Urothelium cell line (cell line): ENCODE results near the gene TMPRSS11A.

Experiments used
- DNase-seq: peaks from one replicate; pipeline ENCODE4 v3.0.0; 2011; ENCODE audit warnings: low spot score, mixed read lengths
- FAIRE-seq: peaks from 2 replicates; lab custom pipeline; 2011; peaks lifted over from hg19 to GRCh38; lab: Jason Lieb, UNC

TMPRSS11A gene

DNA sequence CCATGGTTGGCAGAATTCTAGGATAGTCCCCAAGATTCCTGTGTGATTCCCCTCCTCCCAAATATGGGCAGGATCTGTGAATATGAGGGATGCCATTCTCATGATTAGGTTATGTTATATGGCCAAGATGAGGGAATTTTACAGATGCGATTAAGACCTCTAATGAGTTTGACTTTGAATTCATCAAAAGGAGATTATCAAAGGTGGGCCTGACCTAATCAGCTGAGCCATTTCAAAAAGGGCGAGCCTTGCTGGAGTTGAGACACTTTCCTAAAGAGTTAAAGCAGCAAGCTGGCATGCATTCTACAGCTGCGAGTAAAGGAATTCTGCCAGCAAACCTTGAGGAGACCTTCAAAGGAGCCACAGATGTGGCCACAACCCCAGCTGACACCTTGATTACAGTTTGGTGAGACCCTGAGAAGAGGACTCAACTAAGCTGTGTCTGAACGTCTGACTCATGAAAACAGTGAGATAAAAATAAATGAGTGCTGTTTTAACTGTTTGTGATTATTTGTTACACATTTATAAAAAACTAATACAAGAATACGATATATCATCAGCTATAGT, 47.8 kb downstream of the TMPRSS11A start:
- FAIRE-seq (no peak), DNase-seq (no peak)

DNA sequence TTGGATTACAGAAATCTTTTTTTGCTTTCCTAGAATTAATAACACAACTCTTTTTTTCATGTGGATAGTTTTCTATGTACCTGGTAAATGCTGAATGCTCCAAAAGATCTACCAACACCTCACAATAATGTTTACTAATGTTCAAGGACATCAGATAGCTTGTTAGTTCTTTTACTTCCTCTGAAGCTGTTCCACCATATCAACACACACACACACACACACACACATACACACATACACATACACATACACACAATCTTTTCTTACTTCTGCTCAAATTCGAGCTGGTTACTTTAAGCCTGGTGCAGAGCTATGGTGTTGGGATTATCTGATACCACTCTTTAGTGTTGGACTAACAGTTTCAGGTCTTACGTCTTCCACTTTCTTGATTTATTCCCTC, 51.2 kb downstream of the TMPRSS11A start:
- FAIRE-seq = peak; percentile 74
- DNase-seq = no peak

DNA sequence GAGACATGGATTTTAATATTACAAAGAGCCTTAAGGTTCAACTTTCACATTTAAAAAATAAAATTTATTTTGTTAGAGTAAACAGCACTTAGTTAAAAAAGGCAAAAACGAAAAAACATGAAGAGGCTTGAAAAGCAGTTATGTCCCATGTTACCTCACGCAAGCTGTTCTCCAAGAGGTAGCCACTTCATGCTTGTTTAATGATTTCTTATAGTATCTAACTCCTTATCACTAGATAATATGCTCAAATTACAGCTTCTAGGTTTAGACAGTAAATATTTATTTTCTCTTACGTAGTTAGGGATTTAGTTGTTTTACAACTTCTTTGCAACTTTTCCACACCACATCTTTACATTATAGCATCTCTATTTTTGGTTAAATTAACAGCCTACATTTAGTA, 51.7 kb downstream of the TMPRSS11A start:
- no peak for FAIRE-seq
- no peak for DNase-seq

DNA sequence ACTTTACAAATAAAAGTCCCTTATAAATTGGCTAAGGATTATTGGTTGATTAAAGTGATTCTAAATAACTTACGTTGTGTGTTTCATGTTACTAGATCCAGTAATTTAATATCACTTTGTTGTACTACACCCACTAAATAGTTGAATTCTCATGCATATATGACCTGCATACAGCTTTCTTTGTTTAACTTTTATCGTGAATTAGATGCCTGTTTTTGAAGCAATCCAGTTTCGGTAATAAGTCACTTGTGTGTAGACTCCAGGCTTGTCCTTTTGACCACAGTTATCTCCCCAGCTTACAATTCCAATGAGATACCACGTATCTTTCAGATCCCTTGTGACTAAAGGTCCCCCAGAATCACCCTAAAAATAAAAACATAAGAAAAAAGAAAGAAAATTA, 52.2 kb downstream of the TMPRSS11A start:
- FAIRE-seq (no peak), DNase-seq (no peak)

DNA sequence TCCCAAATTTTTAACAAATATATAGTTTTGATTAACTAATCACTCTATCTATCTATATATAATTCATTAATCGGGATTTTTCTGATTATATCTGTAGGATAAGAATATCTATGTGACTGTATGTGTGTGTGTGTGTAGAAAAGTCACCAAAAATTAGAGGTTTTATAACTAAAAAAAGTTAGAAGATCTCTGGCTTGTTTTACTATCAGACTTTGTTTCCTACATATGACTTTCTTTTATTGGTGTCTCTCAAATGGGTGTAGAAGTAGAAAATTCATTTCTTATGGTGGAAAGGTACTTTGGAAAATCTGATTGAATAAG, 52.7 kb downstream of the TMPRSS11A start:
- no peak for FAIRE-seq
- no peak for DNase-seq

DNA sequence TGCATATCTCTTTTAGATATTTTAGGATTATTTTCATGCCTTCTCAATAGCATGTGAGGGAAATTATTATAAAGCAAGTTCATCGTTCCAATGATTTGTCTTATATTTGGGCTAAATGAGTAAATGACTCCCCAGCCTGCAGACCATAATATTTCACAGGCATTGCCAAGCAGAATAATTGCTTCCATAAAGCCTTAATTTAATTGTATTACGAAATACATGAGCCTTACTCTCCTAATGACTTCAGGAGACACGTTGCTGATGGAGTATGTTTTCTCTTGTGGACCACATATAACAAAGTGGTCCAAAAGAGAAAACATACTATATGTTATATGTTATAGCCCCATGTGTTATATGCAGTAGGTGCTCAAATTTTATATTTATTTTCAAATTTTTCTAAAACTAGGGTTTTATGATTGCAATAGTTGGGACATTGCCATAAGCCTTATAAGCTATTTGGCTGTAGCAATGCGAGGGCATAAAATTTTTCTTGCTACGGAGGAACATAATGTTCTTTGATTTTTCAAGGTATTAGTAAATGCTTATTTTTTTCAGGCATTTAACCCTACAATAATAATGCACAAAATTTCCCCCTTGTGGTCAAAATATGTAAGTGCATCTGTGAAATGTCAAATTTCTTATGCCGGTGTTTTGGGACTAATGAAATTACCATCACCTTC, 53.2 kb downstream of the TMPRSS11A start:
- no peak for FAIRE-seq
- no peak for DNase-seq

DNA sequence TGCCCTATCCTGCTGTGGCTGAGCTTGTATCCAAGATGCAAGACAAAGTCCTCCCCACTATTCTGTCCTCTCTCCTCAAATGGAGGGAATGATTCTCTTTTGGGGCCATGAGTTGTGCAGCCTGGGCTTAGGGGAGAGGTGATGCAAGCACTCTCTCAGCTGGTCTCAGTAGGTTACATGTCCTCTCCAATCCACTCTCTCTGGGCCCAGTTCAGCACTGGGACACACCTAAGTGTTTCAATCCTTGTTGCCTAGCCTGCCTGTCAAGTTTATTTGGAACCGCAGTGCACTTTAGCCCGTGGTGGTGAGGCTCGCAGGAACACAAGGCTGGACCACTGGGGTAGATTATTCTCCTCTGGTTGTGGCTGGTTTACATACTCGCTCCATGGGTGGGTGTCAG, 55.6 kb downstream of the TMPRSS11A start:
- FAIRE-seq = no peak

DNA sequence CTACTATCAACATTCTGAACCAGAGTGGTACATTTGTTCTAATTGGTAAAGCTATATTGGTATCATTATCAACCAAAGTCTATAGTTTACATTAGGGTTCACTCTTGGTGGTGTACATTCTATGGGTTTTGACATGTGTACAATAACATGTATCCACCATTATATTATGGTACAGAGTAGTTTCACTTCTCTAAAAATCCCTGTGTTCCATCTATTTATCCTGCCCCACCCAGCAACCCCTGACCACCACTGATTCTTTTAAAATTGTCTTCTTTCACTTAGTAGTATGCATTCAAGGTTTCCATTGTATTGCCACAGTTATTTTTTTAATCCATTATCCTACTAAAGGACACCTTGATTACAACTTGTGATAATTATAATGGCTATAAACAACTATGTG, 64.2 kb downstream of the TMPRSS11A start:
- FAIRE-seq (no peak), DNase-seq (no peak)

More for the DNA sequence above, 55.6 kb downstream of the TMPRSS11A start:
- no peak for DNase-seq

DNA sequence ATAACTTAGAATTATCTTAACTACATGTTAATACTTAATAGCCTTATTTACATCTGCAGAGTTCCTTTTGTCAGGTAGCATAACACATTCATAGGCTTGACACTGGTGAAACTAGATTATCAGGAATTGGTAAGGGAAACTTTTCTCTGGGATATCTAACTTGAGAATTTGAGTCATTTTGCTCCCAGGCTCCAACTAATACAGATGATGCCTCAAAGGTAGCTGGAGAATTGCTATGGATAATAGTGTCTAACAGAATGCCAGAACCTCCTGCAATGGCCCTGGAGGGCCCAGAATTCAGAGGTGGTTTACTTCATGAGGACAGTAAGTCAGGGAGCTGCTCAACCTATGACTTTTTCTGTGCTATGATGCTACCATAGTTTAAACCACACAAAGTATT, 65.6 kb downstream of the TMPRSS11A start:
- DNase-seq (no peak), FAIRE-seq (no peak)

DNA sequence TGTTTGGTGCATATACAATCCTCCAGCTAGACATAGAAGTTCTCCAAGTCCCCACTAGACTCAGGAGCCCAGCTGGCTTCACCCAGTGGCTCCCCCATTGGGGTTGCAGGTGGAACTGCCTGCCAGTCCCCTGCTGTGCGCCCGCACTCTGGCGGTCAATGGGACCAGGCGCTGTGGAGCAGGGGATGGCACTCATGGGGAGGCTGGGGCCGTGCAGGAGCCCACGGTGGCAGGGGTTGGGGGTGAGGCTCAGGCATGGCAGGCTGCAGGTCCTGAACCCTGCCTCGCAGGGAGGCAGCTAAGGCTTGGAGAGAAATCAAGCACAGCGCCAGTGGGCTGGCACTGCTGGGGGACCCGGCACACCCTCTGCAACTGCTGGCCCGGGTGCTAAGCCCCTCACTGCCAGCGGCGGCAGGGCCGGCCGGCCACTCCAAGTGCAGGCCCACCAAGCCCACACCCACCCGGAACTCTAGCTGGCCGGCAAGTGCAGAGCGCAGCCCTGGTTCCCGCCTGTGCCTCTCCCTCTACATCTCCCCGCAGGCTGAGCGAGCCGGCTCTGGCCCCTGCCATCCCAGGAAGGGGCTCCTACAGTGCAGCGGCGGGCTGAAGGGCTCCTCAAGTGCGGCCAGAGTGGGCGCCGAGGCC, 66.8 kb downstream of the TMPRSS11A start:
- no peak for FAIRE-seq
- no peak for DNase-seq

DNA sequence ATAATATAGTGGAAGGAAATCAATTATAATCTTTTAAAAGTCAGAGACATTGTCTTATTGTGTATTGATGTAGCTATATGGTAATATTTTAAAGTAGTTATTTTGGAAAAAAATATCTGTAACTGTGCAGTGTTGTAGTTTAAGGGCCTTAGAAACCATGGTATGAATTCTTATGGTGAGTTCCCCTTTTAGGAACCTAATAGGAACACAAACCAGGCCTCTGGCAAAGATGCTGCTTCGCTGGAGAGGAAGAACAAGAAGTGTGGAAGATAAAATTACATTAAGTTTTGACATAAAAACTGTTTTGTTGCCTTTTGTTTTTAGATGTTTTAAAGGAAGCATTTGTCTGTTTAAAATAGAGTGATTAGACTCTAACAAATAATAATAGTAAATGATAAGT, 68.6 kb downstream of the TMPRSS11A start:
- no peak for DNase-seq
- FAIRE-seq = no peak

DNA sequence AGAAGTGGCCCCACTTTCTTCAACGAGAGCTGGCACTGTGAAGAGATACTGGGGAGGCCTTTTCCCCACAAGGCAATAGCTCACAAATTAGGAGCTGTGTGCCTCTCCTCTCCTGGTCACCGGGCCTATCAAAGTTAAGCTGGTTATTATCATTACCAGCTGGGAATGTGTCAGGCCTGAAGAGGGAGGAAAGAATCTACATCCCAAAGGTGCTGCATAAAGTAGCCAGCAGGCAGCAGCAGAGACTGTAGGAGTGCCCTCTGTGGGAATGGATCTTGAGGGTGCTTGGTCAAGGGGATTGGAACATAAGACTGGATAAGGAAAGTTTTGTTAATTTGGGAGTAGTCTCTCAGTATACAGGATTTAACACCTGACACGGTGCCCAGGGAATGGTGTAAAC, 70.4 kb downstream of the TMPRSS11A start:
- DNase-seq (no peak), FAIRE-seq (no peak)

DNA sequence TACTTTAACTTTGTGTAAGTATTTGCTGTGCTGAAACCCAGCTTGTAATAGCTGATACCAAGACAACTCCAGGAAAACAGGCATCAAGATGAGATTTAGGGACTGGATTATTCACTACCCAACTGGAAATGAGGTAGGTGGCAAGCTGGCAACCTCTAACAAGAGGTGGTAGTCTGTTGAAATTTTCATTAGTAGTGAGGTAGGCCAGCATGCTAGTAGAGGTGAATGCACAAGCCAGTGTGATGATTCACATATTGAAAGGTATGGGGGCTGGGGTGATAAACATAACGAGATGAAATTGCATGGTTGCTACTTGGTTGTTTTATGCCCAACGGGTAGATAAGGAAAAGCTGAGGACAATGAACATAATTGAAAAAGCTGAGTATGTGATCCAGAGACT, 71.0 kb downstream of the TMPRSS11A start:
- DNase-seq = no peak
- no peak for FAIRE-seq

DNA sequence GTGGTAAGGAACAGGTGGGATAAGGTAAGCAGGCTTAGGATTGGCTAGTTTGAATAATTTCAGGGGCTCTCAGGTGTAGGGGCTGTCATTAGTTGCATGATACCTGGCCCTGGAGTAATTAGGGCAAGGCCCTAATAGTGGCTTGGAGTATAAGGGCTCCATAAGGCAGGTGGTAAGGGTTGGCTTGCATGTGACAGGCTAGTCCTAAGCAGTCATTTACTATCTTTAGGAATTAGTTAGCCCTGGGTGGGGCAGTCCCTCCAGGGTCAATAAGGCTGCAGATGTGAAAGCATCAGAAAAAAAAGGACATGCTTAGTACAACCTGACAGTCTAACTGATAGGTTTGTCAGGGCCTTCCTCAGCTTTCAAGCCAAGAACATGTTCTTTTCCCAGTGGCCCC, 71.6 kb downstream of the TMPRSS11A start:
- no peak for FAIRE-seq
- DNase-seq = no peak

DNA sequence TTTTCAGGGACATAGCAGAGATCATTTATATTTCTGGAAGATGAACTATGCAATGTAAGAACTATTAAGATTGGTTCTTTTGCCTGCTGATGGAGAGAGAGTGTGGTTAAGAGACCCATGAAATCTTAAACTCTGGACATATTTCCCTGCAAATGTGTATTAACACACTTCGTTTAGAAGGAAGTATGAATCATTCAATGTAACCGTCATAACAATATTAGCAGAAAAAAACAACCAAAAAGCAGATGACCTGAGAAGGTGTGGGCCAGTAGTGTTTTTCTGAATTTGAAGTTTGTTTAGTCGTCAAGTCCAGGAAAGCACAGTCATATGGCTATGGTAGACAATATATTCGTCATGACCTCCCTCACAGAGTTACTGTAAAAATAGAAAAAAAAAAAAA, 77.0 kb downstream of the TMPRSS11A start:
- FAIRE-seq = no peak
- DNase-seq = no peak

DNA sequence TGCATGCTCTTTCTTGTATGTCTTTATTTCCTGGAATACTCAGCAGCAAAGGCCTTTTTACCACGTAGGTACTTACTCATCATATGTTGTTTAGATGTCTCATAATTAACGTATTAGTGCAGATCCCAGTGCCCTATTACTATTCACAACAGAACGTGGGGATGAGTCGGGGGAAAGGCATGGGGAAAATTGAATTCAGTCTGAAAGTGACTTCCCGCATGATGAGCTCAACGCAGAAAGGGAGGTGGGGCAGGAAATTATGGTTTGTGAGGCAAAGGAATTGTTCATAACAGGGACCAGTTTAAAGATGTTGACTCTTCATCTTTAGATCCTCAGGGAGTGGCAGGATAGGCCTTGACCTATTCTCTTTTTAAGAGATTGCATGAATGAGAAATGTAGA, 77.5 kb downstream of the TMPRSS11A start:
- FAIRE-seq = peak; percentile 96
- peak; percentile 42 for DNase-seq

DNA sequence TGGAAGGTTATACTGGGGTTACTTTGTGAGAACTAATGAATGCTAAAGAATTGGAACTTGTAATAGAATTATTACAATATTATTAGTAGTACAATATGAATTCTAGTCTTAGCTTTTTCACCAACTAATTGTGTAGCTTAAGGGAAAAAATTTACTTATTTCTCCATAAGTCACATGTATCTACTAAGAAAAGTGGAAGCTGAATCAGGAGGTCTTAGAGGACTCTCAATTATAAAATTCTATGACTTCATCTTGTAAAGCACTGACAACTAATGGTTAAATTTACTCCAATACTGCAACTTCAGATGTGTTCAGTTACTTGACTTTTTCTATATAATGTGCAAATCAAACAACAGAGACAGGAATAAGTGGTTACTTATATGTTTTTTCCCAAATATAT, 78.6 kb downstream of the TMPRSS11A start:
- FAIRE-seq (no peak), DNase-seq (no peak)

DNA sequence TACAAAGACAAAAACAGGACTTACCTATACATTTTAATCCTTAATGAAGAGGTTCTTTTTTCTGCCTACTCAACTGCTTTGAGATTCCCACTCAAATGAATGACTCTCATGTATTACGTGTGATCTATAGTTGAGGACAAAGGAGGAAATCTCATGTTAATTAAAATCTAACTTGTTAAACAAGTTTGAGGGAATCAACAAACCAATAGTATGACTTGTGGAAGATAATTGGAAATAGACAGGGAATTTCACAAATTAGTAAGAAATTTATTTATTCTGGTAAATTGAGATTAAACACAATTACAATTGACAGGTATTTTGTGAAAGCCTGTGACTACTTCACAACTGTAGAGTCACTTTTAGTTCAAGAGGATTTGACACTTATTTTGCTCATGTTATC, 79.4 kb downstream of the TMPRSS11A start, which contains the start of gene TMPRSS11D:
TMPRSS11D (minus strand) TSS at position 101 of the 400 bp plus-strand sequence; CDS start at position 32, 69 bp downstream.
- DNase-seq = no peak
- FAIRE-seq = no peak

DNA sequence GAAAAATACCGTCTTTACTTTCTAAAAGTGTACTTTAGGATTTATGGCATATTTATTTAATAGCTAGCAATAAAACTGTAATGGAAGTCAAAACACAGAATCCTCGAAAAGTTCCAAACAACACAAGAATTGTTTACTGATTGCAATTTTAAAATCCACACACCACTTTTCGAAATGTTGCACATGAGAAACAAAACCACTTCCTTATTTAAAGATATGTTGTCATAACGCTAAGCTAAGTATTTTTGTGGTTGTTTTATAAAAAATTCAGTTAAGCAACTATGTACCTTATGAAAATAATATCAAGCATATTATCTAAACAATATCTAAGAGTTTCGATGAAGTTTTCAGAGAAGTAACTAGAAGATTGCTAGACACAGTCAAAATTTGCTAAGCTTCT, 79.8 kb downstream of the TMPRSS11A start:
- FAIRE-seq (no peak), DNase-seq (no peak)

DNA sequence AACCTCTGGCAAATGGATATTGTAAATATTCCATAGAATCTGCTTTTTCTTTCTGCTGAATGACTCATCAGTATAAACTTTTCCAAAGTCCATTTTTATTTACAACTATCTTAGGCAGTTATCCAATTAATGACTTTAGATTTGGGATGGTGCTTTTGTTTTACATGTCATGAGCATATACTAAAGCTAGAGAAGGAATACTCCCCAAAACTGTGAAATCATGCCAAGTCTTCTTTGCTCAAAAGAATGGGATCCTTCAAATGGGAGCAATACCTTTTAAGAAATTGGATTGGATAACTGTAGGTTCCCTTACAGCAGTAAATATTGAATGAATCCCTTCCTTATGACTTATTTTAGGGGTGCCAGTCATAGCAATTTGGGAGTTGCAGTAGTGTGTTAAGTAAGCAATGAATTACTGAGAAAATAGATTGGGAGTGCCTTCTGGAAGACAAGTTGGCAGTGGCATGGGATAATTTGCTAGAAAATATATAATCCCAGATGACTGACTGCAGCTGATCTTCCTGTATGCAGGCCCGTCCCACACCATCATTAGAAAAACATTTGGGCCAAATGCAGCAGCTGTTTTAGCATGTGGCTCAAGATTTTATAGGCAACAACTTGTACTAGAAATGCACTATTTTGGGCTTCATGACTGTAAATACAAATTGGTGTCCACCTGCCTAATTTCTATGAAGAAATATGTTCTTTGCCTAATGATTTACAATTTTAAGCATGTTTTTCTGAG, 82.3 kb downstream of the TMPRSS11A start:
- DNase-seq = no peak
- FAIRE-seq = no peak

DNA sequence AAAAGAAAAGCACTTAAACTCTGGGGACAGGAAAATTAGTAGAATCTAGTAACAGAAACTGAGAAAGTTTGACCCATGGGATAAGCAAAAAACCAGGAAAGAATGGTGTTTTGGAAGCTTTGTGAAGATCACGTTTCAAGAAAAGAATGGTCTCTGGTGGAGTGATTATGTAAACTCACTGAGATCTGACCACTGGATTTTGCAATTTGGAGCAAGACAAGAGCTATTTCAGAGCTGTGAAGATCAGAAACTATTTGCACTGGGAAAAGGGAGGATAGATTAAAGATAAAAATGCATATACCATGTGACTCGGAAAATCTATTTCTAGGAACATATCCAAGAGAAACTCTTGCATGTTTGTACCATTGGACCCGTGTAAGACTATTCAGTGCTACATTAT, 83.8 kb downstream of the TMPRSS11A start:
- no peak for DNase-seq
- FAIRE-seq = no peak

DNA sequence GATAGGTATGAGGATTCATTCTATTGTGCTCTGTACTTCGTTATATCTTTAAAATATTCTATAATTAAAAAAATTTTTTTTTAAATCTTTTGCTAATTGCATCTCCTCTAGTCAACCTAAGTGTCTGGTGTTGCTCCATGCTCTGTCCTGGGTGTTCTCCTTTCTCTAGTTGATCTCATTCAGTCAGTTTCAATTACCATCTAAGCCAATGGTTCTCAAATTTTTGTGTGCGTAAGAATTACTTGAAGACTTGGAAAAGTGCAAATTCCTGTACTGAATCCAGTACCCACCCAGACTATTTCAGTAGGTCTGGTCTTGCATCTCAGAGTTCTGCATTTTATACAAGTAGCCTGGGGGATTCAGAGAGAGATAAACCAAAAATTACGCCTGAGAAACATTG, 86.2 kb downstream of the TMPRSS11A start:
- DNase-seq (no peak), FAIRE-seq (no peak)
